Neural cell (in vitro differentiated cells): Measurements from ENCODE around the gene CXXC4. TPM values are rescaled to one million over a fixed set of nuclear protein-coding genes. Genes with fewer than 3 reads are reported as not detected.

ENCODE experiments used
- H2AFZ ChIP-seq: fragments of 200-600, 300-800 bp; sonication (generic), shearing (Covaris generic); 2 replicates; pipeline ENCODE4 v1.6.0; 2014; ENCODE audit warnings: low read depth, mild to moderate bottlenecking, antibody characterized with exemption, low read length, moderate library complexity
- H3F3A ChIP-seq: fragments of 200-600 bp; shearing (Covaris generic); 2 replicates; pipeline ENCODE4 v1.6.1; 2016; ENCODE audit warnings: mild to moderate bottlenecking, moderate library complexity, mixed read lengths, antibody characterized with exemption, low read length; ENCODE audit not compliant: insufficient read depth, poor library complexity, severe bottlenecking
- H3K27ac ChIP-seq: fragments of 200-600, 300-800 bp; sonication (generic), shearing (Covaris generic); 2 replicates; pipeline ENCODE4 v1.5.1; 2014; ENCODE audit warnings: mild to moderate bottlenecking, low read length, moderate library complexity
- H3K27me3 ChIP-seq: fragments of 300-800, 200-600 bp; sonication (generic), shearing (Covaris generic); 2 replicates; pipeline ENCODE4 v1.6.0; 2014; ENCODE audit warnings: mild to moderate bottlenecking, low read depth, low read length, moderate library complexity; ENCODE audit not compliant: insufficient read depth
- H3K36me3 ChIP-seq: fragments of 300-800, 200-600 bp; sonication (generic), shearing (Covaris generic); 2 replicates; pipeline ENCODE4 v1.5.1; 2014; ENCODE audit warnings: mild to moderate bottlenecking, antibody characterized with exemption, low read length, moderate library complexity; ENCODE audit not compliant: insufficient read depth
- H3K4me2 ChIP-seq: fragments of 300-800, 200-600 bp; sonication (generic), shearing (Covaris generic); 2 replicates; pipeline ENCODE4 v1.6.0; 2014; ENCODE audit warnings: mild to moderate bottlenecking, low read length
- H3K4me3 ChIP-seq: fragments of 300-800, 200-600 bp; sonication (generic), shearing (Covaris generic); 2 replicates; pipeline ENCODE4 v1.5.1; 2014; ENCODE audit warnings: mild to moderate bottlenecking, low read length, moderate library complexity
- H3K79me2 ChIP-seq: fragments of 200-600 bp; shearing (Covaris generic); replicated peaks from 2 replicates; pipeline ENCODE4 v1.6.0; 2014; ENCODE audit warnings: mild to moderate bottlenecking, low read length, moderate library complexity; ENCODE audit not compliant: insufficient read depth
- H3K9ac ChIP-seq: fragments of 300-800, 200-600 bp; sonication (generic), shearing (Covaris generic); 2 replicates; pipeline ENCODE4 v1.6.1; 2016; ENCODE audit warnings: mild to moderate bottlenecking, low read length, mixed read lengths
- H3K9me2 ChIP-seq: fragments of 200-600 bp; shearing (Covaris generic); 2 replicates; pipeline ENCODE4 v1.6.1; 2016; ENCODE audit warnings: mild to moderate bottlenecking, low read length, mixed read lengths; ENCODE audit not compliant: insufficient read depth
- H3K9me3 ChIP-seq: fragments of 200-600, 300-800 bp; sonication (generic), shearing (Covaris generic); 2 replicates; pipeline ENCODE4 v1.6.1; 2016; ENCODE audit warnings: mild to moderate bottlenecking, mixed run types, low read length, moderate library complexity, mixed read lengths
- H4K20me1 ChIP-seq: fragments of 200-600 bp; shearing (Covaris generic); 2 replicates; pipeline ENCODE4 v1.6.1; 2016; ENCODE audit warnings: mild to moderate bottlenecking, mixed run types; ENCODE audit not compliant: insufficient read depth
- EP300 ChIP-seq: fragments of 450-650 bp; conservative IDR thresholded peaks from 2 replicates; pipeline ENCODE4 v1.6.1; 2014; ENCODE audit warnings: antibody characterized with exemption, mild to moderate bottlenecking, moderate library complexity; ENCODE audit not compliant: poor library complexity, severe bottlenecking
- EZH2 ChIP-seq: fragments of 200-600, 300-800 bp; shearing (Covaris generic), sonication (generic); IDR thresholded peaks from 2 replicates; pipeline ENCODE4 v1.6.1; 2014; ENCODE audit warnings: antibody characterized with exemption, low read length, borderline replicate concordance, mild to moderate bottlenecking; ENCODE audit not compliant: insufficient read depth, poor library complexity, severe bottlenecking
- MXI1 ChIP-seq: fragments of 450-650 bp; conservative IDR thresholded peaks from 2 replicates; pipeline ENCODE4 v1.6.1; 2014; ENCODE audit warnings: antibody characterized with exemption, mild to moderate bottlenecking; ENCODE audit not compliant: poor library complexity, severe bottlenecking
- POLR2AphosphoS5 ChIP-seq: IDR thresholded peaks from 2 replicates; pipeline ENCODE4 v1.6.1; 2012
- RAD21 ChIP-seq: fragments of 450-650 bp; conservative IDR thresholded peaks from 2 replicates; pipeline ENCODE4 v1.6.1; 2014; ENCODE audit warnings: antibody characterized with exemption, mild to moderate bottlenecking, moderate library complexity
- SMC3 ChIP-seq: fragments of 450-650 bp; conservative IDR thresholded peaks from 2 replicates; pipeline ENCODE4 v1.6.1; 2014; ENCODE audit warnings: antibody characterized with exemption, mild to moderate bottlenecking, moderate library complexity; ENCODE audit not compliant: poor library complexity
- TAF1 ChIP-seq: IDR thresholded peaks from 2 replicates; pipeline ENCODE4 v1.6.1; 2012; ENCODE audit warnings: low read depth
- polyA plus RNA-seq: library from polyadenylated mRNA; depleted of rRNA; stranded (reverse); fragments of >200 nt; gene quantifications from 2 replicates; pipeline ENCODE4 v1.2.3, GENCODE V29; 2014
- TF ChIP-seq, protein P1 (sequence below): IDR thresholded peaks from 2 replicates; pipeline ENCODE4 v1.6.1; 2012; ENCODE audit warnings: borderline replicate concordance
- TF ChIP-seq, protein P2 (sequence below): fragments of 450-650 bp; IDR thresholded peaks from 2 replicates; pipeline ENCODE4 v1.5.1; 2014; ENCODE audit warnings: antibody characterized with exemption, mild to moderate bottlenecking, moderate library complexity; ENCODE audit not compliant: poor library complexity, severe bottlenecking

The CXXC4 gene
- polyA plus RNA-seq, 1 donor from 2014 or later, result 127 TPM

DNA sequence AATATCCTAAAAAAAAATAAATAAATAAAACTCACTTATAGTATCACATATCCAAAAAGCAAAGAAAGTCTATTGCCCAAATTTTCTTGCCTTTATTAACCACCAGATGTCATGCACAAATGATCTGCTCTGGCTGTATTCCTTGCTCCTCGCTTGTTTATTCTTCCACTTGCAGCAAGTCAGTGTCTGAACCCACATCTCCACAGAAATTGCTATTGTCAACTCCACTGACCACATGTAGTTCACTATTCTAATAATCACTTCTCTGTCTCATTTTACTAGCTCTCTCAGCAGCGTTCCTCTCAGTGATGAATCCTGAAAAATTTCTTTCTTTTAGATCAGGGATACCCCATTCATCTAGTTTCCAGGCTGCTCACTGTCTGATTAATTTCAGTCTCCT lies 29.3 kb upstream of the CXXC4 start:
- no peaks in the 10 kb centered on the region for H3K36me3 ChIP-seq
- no peaks in the 10 kb centered on the region for H3K9me3 ChIP-seq
- no peaks in the 10 kb centered on the region for H3K9me2 ChIP-seq
- no peak overlapping the region for H2AFZ ChIP-seq
- H3K9ac ChIP-seq, result no peak overlapping the region
- H3K4me3 ChIP-seq, result no peak overlapping the region
- H3K27me3 ChIP-seq, result no peaks in the 10 kb centered on the region
- TF ChIP-seq POLR2AphosphoS5 (no peak), EZH2 (no peak), MXI1 (no peak), RAD21 (no peak)
- TF ChIP-seq, protein P1, sequence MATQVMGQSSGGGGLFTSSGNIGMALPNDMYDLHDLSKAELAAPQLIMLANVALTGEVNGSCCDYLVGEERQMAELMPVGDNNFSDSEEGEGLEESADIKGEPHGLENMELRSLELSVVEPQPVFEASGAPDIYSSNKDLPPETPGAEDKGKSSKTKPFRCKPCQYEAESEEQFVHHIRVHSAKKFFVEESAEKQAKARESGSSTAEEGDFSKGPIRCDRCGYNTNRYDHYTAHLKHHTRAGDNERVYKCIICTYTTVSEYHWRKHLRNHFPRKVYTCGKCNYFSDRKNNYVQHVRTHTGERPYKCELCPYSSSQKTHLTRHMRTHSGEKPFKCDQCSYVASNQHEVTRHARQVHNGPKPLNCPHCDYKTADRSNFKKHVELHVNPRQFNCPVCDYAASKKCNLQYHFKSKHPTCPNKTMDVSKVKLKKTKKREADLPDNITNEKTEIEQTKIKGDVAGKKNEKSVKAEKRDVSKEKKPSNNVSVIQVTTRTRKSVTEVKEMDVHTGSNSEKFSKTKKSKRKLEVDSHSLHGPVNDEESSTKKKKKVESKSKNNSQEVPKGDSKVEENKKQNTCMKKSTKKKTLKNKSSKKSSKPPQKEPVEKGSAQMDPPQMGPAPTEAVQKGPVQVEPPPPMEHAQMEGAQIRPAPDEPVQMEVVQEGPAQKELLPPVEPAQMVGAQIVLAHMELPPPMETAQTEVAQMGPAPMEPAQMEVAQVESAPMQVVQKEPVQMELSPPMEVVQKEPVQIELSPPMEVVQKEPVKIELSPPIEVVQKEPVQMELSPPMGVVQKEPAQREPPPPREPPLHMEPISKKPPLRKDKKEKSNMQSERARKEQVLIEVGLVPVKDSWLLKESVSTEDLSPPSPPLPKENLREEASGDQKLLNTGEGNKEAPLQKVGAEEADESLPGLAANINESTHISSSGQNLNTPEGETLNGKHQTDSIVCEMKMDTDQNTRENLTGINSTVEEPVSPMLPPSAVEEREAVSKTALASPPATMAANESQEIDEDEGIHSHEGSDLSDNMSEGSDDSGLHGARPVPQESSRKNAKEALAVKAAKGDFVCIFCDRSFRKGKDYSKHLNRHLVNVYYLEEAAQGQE, result no peak
- TF ChIP-seq, protein P2, sequence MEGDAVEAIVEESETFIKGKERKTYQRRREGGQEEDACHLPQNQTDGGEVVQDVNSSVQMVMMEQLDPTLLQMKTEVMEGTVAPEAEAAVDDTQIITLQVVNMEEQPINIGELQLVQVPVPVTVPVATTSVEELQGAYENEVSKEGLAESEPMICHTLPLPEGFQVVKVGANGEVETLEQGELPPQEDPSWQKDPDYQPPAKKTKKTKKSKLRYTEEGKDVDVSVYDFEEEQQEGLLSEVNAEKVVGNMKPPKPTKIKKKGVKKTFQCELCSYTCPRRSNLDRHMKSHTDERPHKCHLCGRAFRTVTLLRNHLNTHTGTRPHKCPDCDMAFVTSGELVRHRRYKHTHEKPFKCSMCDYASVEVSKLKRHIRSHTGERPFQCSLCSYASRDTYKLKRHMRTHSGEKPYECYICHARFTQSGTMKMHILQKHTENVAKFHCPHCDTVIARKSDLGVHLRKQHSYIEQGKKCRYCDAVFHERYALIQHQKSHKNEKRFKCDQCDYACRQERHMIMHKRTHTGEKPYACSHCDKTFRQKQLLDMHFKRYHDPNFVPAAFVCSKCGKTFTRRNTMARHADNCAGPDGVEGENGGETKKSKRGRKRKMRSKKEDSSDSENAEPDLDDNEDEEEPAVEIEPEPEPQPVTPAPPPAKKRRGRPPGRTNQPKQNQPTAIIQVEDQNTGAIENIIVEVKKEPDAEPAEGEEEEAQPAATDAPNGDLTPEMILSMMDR, result no peak
- no peaks in the 10 kb centered on the region for H3F3A ChIP-seq
- H4K20me1 ChIP-seq, result no peaks in the 10 kb centered on the region
- no peak overlapping the region for H3K27ac ChIP-seq
- H3K4me2 ChIP-seq, result no peak overlapping the region
- H3K79me2 ChIP-seq, result no peaks in the 10 kb centered on the region

DNA sequence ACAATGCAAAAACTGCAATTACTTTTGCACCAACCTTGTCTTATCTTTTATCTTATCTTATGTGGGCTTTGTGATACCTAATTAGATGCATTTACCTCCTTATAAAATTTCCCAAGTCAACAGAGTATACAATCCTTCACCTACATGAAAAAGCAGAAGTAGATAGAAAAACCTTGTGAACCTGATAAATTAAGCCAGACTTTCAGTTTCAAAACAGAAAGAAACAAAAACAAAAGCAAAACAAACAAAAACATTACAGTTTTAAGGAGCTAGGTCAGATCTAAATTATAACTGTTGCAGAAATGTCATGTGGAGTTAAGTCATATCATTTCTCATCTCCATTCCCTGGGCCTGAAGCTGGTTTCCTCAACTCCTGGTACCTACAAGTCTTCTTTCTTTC lies 24.9 kb upstream of the CXXC4 start:
- Histone ChIP-seq H3K9me2 (no peaks in the 10 kb centered on the region), H3K79me2 (no peaks in the 10 kb centered on the region), H3K36me3 (no peaks in the 10 kb centered on the region), H3K4me2 (no peak overlapping the region), H3K4me3 (no peak overlapping the region), H3K9me3 (no peaks in the 10 kb centered on the region), H3K27ac (no peak overlapping the region), H3K27me3 (no peaks in the 10 kb centered on the region), H4K20me1 (no peaks in the 10 kb centered on the region), H2AFZ (no peak overlapping the region), H3F3A (no peaks in the 10 kb centered on the region), H3K9ac (no peak overlapping the region)
- TF ChIP-seq, protein P1, result no peak
- TF ChIP-seq, protein P2, result no peak
- TF ChIP-seq POLR2AphosphoS5 (no peak), MXI1 (no peak), SMC3 (no peak), EZH2 (no peak), TAF1 (no peak), RAD21 (no peak), EP300 (no peak)
